IPS-NIHi7 (cell line): ENCODE results near the gene LRP1B.
"Not testable (repeated sequence)": the region's sequence is repeated elsewhere in the genome, so short reads cannot be mapped to it uniquely, and the experiment has no call there.

Source experiments
- DNase-seq: peaks from one replicate; pipeline ENCODE4 v3.0.0; 2012; ENCODE audit warnings: mixed read lengths; ENCODE audit errors: extremely low spot score

LRP1B gene

DNA sequence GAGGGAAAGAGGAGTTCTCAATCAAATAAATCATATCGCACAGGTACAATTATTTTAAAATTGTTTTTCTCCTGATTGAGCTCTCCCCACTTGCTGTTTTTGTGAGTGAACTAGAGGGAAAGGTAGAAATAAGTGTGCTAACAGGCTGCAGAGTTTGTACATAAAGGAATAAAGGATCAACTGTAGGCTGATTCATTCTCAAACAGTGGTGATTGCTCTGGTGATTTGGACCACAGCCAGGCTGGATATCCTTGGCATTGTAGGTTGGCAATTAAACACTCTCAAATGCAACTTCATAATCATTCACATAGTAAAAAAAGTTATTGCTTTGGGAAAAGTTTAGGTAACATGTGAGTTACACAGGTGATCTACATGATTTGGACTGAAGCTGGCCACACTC, 29.8 kb downstream of the LRP1B start:
- no peak for DNase-seq

DNA sequence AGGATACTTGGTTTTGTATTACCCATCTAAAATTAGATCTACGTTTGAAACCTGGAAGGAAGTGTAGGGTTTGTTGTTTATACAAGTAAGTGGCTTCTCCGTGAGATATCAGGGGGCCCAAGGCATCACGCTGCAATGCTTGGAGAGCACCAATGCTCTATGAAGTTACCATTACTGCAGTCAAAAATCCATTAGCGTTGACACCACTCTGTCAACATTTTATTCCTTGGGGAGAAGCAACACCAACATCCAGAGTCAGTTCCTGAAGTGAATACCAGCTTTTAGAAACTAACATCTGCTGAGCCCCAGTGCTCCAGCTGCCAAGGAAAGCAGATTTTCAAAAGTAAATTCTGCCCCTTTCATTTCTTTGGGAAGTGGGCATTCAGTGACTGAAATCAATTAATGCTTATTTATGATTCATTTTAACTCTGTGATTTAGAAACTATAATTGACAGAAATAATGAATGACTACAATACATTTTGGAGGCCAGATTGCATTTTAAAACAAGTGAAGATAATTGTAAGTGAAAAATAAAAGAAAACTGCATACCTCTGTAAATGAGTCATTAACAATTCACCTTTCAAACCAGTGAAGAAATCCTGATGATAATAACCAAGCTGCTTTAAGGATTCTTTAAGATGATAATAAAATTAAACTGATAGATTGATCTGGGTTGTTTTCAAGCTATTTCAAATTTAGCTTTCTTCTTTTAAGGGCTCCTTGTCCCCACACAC, 30.5 kb downstream of the LRP1B start:
- DNase-seq: no peak

GRCh38 chr2:142097711-142098110, 33.1 kb downstream of the LRP1B start:
- DNase-seq: no peak

GRCh38 chr2:142095647-142096046, 35.2 kb downstream of the LRP1B start:
- DNase-seq: no peak

- DNase-seq: no peak
Measured at GRCh38 chr2:142094233-142094632, 36.6 kb downstream of the LRP1B start.

DNA sequence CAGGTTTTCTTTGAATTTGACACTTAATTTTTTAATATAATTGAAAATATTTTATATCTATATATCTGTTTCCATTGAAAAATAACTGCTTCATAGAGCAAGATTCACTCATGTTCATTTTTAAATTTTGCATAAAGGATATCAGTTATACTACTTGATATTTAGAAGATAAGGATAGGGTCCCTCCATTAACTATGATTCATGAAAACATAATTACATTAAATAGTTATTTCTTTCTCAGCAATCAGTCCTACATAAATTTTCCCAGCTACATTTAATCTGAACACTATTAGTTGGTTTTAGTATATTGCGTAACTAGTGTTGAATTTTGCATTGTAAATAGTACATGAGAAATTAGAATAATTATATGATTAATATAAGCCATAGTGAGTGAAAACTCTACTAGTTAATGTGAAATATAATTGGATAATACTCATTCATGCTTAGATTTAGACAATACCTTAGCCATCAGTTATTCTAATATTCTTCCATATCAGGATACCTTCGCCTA, 42.7 kb downstream of the LRP1B start:
- DNase-seq: no peak

GRCh38 chr2:142087585-142087984, 43.2 kb downstream of the LRP1B start:
- DNase-seq: not testable (repeated sequence)

DNA sequence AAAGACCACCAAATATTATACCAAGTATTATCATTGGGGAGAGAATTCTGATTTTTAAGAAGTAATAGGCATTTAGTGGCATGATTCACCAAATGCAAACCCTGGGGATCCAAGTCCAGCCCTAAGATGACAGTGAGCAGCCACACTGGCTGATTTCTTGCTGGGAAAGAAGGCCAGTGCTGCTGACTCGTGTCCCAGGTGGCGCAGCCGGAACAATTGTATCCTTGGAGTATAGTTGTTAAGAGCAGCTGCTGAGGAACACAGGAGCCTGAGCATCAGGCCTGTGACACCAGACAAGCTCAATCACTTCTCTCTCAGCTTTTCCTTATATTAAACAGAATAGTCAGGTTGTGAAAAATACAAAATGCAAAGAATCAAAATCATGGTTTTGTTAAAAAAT, 48.4 kb downstream of the LRP1B start:
- DNase-seq: no peak

DNA sequence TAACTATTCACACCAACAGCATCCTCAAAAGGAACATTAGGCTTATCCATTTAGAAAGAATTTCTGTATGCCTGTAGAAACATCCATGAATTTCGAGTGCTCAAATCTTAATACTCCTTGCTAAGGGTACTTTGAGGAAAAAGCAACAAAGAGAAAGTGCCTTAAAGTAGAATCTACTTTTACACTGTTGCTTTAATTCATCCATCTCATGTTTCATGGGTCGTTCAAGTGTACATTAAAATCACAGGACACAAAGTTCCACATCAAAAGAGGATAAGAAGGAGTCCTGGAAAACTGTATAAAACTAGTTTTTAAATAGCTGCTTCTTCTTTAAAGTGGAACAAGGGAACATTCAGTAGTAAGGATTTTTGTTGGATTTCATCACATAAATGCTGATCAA, 54.5 kb downstream of the LRP1B start:
- no peak for DNase-seq

DNA sequence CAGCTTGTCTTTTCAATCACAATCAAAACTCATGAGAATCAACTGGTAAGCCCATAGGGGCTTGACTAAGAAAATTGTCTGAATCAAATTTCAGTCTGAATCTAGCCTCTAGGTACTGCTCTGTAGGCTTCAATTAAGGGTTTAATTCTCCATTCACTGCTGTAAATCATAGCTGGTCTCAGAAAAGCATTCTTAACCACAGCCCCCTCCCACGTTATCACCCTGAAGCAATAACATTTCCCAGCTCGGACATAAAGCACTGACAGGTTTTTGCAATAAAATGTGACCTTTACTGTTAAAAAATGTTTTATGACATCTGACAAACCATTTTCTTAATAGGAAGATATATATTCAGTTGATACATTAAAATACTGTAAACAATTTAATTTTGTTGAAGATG, 55.0 kb downstream of the LRP1B start:
- DNase-seq: no peak

DNA sequence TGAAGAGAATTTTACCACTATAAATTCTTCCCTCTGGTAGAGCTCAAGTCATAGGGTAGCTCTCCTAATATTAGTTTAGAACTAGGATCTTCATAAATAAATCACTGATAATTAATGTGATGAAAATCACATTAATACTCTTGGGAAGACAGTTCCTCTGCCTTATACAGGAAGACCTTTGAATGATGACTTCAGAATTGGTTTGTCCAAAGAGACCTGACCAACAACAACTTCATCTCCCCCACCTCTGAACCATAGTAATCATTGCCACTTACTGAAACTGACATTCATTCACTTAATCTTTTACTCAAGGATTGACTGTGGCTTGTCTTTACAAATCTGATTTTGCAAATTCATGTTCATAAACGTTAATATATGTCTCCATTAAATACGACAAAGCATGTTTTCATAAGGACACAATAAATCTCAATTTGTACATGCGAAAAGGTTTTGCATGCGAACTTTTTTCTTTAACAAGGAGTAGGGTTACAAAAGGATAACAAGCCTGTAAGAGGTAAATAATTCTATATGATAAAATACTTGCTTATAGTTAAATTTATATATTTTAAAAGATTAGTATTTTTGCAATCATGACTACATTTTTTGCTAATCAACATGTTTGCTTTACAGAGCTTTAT, 61.4 kb downstream of the LRP1B start:
- no peak for DNase-seq

DNA sequence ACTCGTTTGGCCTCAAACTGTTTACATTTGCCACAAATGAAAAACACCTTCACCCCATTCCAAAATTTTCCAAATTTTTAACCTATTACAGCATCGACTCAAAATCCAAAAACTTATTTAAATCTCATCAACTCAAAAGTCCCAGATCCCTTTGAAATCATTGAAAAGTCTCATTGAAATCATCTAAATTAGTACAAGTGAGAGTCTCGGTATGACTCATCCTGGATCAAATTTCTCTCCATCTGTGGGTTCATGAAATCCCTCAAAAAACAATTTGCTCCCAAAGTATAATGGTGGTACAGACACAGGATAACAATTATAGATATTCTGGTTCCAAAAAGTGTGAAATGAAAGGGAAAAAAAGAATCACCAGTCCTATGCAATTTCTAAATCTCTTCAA, 65.1 kb downstream of the LRP1B start:
- no peak for DNase-seq

DNA sequence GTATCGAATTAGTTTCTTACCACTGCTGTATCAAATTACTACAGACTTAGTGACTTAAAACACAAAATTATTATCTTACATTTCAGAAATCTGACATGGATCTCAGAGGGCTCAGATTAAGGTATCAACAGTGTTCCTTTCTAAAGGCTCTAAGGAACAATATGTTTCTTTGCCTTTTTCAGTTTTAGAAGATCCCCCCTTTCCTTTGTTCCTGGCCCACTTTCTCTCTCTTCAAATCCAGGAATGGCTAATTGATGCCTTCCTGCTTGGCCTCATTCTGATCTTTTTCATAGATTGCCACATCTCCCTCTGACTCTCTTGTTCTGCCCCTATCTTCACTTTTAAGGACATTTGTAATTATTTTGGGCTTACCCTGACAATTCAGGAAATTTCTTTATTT, 65.7 kb downstream of the LRP1B start:
- no peak for DNase-seq

DNA sequence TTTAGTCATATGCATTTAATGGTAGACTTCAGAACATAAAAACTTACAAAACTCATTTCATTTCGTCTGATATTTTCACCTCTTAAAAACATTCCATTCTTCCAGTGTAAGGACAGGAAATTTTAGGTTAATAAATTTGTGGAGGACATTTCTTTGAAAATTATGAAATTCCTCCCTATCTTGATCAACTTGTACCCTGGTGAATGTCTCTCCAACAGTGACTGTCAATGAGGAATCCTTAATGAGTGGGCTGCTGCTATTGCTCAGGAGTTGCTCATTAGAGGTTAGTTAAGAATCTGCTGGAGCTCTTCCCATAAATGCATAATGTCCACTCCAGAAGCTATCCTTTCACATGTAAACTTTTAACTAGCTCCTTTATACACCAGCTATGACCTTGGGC, 69.1 kb downstream of the LRP1B start:
- DNase-seq: no peak

GRCh38 chr2:142058149-142058548, 72.7 kb downstream of the LRP1B start:
- DNase-seq: no peak

- DNase-seq: no peak
Measured at GRCh38 chr2:142056784-142057183, 74.0 kb downstream of the LRP1B start.

DNA sequence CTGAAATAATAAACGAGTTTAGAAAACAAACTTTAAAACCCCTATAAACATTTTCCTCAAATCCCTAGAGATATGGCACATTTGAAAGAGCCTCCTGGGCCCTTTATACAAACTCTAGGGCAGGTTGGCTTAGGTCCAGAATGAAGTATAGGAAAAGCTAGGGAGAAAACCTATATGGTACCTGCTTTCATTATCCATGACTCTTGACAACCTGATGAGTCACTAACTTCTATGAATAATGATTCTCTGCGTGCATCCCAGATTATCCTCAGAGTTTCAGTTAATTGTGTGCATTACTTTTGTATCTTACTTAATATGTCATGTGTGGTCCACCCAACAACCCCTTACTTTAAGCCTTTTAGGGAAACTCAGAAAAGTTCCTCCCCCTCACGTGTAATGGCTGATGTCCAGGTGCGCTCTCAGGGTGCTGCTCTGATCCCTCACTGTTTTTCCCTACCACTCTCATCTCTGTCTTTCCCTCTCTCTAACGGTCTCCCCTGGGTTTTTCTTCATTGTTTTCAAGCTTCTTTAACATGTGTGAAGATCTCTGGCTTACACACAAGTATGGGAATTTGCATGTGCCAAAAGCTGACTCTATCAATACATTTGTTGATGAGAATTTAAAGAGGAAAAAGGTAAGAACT, 78.5 kb downstream of the LRP1B start:
- no peak for DNase-seq

GRCh38 chr2:142048581-142048980, 82.2 kb downstream of the LRP1B start:
- no peak for DNase-seq

GRCh38 chr2:142045641-142046040, 85.2 kb downstream of the LRP1B start:
- DNase-seq: no peak

GRCh38 chr2:142044197-142044596, 86.6 kb downstream of the LRP1B start:
- no peak for DNase-seq

GRCh38 chr2:142042536-142043199, 88.1 kb downstream of the LRP1B start:
- no peak for DNase-seq

- DNase-seq: no peak
Measured at GRCh38 chr2:142041996-142042395, 88.8 kb downstream of the LRP1B start.
